HCT116 (cell line): Measurements from ENCODE around the gene PLCD3.

ENCODE experiments used
- CBX3 ChIP-seq: IDR thresholded peaks from 2 replicates; pipeline ENCODE4 v1.6.1; 2012; ENCODE audit warnings: low read depth
- CEBPB ChIP-seq: IDR thresholded peaks from 2 replicates; pipeline ENCODE4 v1.6.1; 2012; ENCODE audit warnings: low read depth
- CTCF ChIP-seq, 3 experiments: fragments of 200-600 bp in 1 of 3; sonication (generic) in 1 of 3; IDR thresholded peaks in 2 of 3; conservative IDR thresholded peaks in 1 of 3; 2 replicates each; pipeline ENCODE4 v1.5.1; 2012 to 2017; ENCODE audit warnings: low read depth in 2 of 3, low read length in 2 of 3, antibody characterized with exemption in 1 of 3, borderline replicate concordance in 1 of 3, control low read depth in 1 of 3, mild to moderate bottlenecking in 1 of 3, mixed read lengths in 1 of 3, mixed run types in 1 of 3, moderate library complexity in 1 of 3; ENCODE audit not compliant: insufficient read depth in 1 of 3
- EZH2phosphoT487 ChIP-seq: fragments of 200-600 bp; IDR thresholded peaks from 2 replicates; pipeline ENCODE4 v1.6.1; 2018; ENCODE audit warnings: antibody characterized with exemption, borderline replicate concordance
- MAX ChIP-seq: IDR thresholded peaks from 2 replicates; pipeline ENCODE4 v1.6.1; 2012
- POLR2AphosphoS5 ChIP-seq: IDR thresholded peaks from 2 replicates; pipeline ENCODE4 v1.6.1; 2011; ENCODE audit warnings: mild to moderate bottlenecking, low read depth, low read length, moderate library complexity
- TCF7L2 ChIP-seq: IDR thresholded peaks from 2 replicates; pipeline ENCODE4 v1.7.0; 2011; ENCODE audit warnings: borderline replicate concordance, inconsistent platforms; ENCODE audit not compliant: insufficient read depth, insufficient read length; ENCODE audit errors: extremely low read depth
- ZBTB33 ChIP-seq: IDR thresholded peaks from 2 replicates; pipeline ENCODE4 v1.6.1; 2011; ENCODE audit warnings: mild to moderate bottlenecking, low read length, moderate library complexity; ENCODE audit not compliant: insufficient replicate concordance; ENCODE audit errors: extremely low read depth

GRCh38 chr17:45119964-45120363, 12.4 kb downstream of the PLCD3 start:
- TF ChIP-seq MAX = no peak
- TF ChIP-seq EZH2phosphoT487 = no peak
- no peak for TF ChIP-seq CTCF (IDR thresholded peaks at IDR 0.05 in 2 of 3, conservative IDR thresholded peaks at IDR 0.05 in 1 of 3; ENCODE audit: borderline replicate concordance in 1 of 3, insufficient read depth in 1 of 3, low read depth in 2 of 3, low read length in 2 of 3)
- TF ChIP-seq CBX3 = no peak
- TF ChIP-seq ZBTB33 = no peak
- TF ChIP-seq CEBPB = no peak
- TF ChIP-seq TCF7L2 = no peak
- TF ChIP-seq POLR2AphosphoS5 = no peak
